ENCODE results near the gene GOT2. TPM values are rescaled to one million over a fixed set of nuclear protein-coding genes. Genes with fewer than 3 reads are reported as not detected.
"Not testable (repeated sequence)": the region's sequence is repeated elsewhere in the genome, so short reads cannot be mapped to it uniquely, and the experiment has no call there.

The GOT2 gene
- total RNA-seq, 2 donors from 2014 or later: 24.7 to 27.0 TPM

- no peak overlapping the region for H3K4me3 Mint-ChIP-seq
- H3K4me1 Mint-ChIP-seq: no peaks in the 10 kb centered on the region
- ATAC-seq: no peak
- H3K27ac Mint-ChIP-seq: no peak overlapping the region
- no peaks in the 10 kb centered on the region for H3K9me3 ChIP-seq (ENCODE audit: control insufficient read depth, low read length, poor library complexity, severe bottlenecking)
- peaks cover 13% of the 10 kb centered on the region for H3K27me3 Mint-ChIP-seq
- no peak for DNase-seq
- peaks cover 4% of the 10 kb centered on the region for H3K36me3 Mint-ChIP-seq (ENCODE audit: low read depth)
Measured at GRCh38 chr16:58692450-58692849, 41.7 kb downstream of the GOT2 start.

GRCh38 chr16:58686985-58687706 lies 47.0 kb downstream of the GOT2 start:
- H3K27ac Mint-ChIP-seq: peak overlapping the region; percentile 34
- H3K4me1 Mint-ChIP-seq: peaks cover 14% of the 10 kb centered on the region
- peaks cover 13% of the 10 kb centered on the region for H3K27me3 Mint-ChIP-seq
- DNase-seq; H3K36me3 Mint-ChIP-seq (ENCODE audit: low read depth); H3K9me3 ChIP-seq (ENCODE audit: control insufficient read depth, low read length, poor library complexity, severe bottlenecking); ATAC-seq; H3K4me3 Mint-ChIP-seq: not testable (repeated sequence)

- Mint-ChIP-seq H3K4me1 (peaks cover 19% of the 10 kb centered on the region), H3K27me3 (peaks cover 5% of the 10 kb centered on the region), H3K36me3 (ENCODE audit: low read depth) (peaks cover 5% of the 10 kb centered on the region), H3K27ac (peak overlapping the region; percentile 37), H3K4me3 (peak overlapping the region; percentile 93)
- no peak for DNase-seq
- no peak for ATAC-seq
- H3K9me3 ChIP-seq (ENCODE audit: control insufficient read depth, low read length, poor library complexity, severe bottlenecking): no peaks in the 10 kb centered on the region
Measured at GRCh38 chr16:58685084-58685449, 49.0 kb downstream of the GOT2 start.

- H3K36me3 Mint-ChIP-seq (ENCODE audit: low read depth): peaks cover 5% of the 10 kb centered on the region
- peaks cover 5% of the 10 kb centered on the region for H3K27me3 Mint-ChIP-seq
- H3K4me1 Mint-ChIP-seq: peaks cover 19% of the 10 kb centered on the region
- DNase-seq (peak; percentile 49 to 57 (median 51)), ATAC-seq (peak; percentile 95)
- H3K4me3 Mint-ChIP-seq: peak within 1 kb of the TSS; percentile 93
- no peaks in the 10 kb centered on the region for H3K9me3 ChIP-seq (ENCODE audit: control insufficient read depth, low read length, poor library complexity, severe bottlenecking)
- peak within 1 kb of the TSS; percentile 37 for H3K27ac Mint-ChIP-seq
Measured at GRCh38 chr16:58684354-58685083, 49.6 kb downstream of the GOT2 start, which contains the start of gene SLC38A7. Gene SLC38A7 (minus strand): TSS chr16:58684770. CDS start chr16:58680126, 4,644 bp downstream.

- Mint-ChIP-seq H3K27ac (peak overlapping the region; percentile 37), H3K4me1 (peaks cover 19% of the 10 kb centered on the region), H3K4me3 (peak overlapping the region; percentile 93), H3K27me3 (peaks cover 5% of the 10 kb centered on the region), H3K36me3 (ENCODE audit: low read depth) (peaks cover 5% of the 10 kb centered on the region)
- no peaks in the 10 kb centered on the region for H3K9me3 ChIP-seq (ENCODE audit: control insufficient read depth, low read length, poor library complexity, severe bottlenecking)
- no peak for ATAC-seq
- no peak for DNase-seq
Measured at GRCh38 chr16:58684001-58684353, 50.1 kb downstream of the GOT2 start.

GRCh38 chr16:58679763-58680162 lies 54.4 kb downstream of the GOT2 start:
- ATAC-seq: no peak
- Mint-ChIP-seq H3K4me1 (peaks cover 21% of the 10 kb centered on the region), H3K27ac (no peak overlapping the region), H3K4me3 (no peak overlapping the region), H3K27me3 (no peaks in the 10 kb centered on the region), H3K36me3 (ENCODE audit: low read depth) (peaks cover 5% of the 10 kb centered on the region)
- H3K9me3 ChIP-seq (ENCODE audit: control insufficient read depth, low read length, poor library complexity, severe bottlenecking): no peaks in the 10 kb centered on the region
- DNase-seq: no peak

GRCh38 chr16:58678716-58679115 lies 55.4 kb downstream of the GOT2 start:
- H3K4me1 Mint-ChIP-seq: peaks cover 15% of the 10 kb centered on the region
- ATAC-seq: no peak
- H3K9me3 ChIP-seq (ENCODE audit: control insufficient read depth, low read length, poor library complexity, severe bottlenecking): no peaks in the 10 kb centered on the region
- H3K36me3 Mint-ChIP-seq (ENCODE audit: low read depth): peaks cover 5% of the 10 kb centered on the region
- no peak for DNase-seq
- H3K27me3 Mint-ChIP-seq: no peaks in the 10 kb centered on the region
- H3K4me3 Mint-ChIP-seq: no peak overlapping the region
- H3K27ac Mint-ChIP-seq: no peak overlapping the region

- DNase-seq (no peak), ATAC-seq (no peak)
- Mint-ChIP-seq H3K36me3 (ENCODE audit: low read depth) (peaks cover 5% of the 10 kb centered on the region), H3K27me3 (no peaks in the 10 kb centered on the region), H3K27ac (no peak overlapping the region), H3K4me1 (peaks cover 10% of the 10 kb centered on the region), H3K4me3 (no peak overlapping the region)
- no peaks in the 10 kb centered on the region for H3K9me3 ChIP-seq (ENCODE audit: control insufficient read depth, low read length, poor library complexity, severe bottlenecking)
Measured at GRCh38 chr16:58678269-58678668, 55.8 kb downstream of the GOT2 start.

GRCh38 chr16:58670946-58671583 lies 63.1 kb downstream of the GOT2 start:
- Mint-ChIP-seq H3K4me1 (peaks cover 7% of the 10 kb centered on the region), H3K27me3 (no peaks in the 10 kb centered on the region), H3K4me3 (no peak overlapping the region), H3K27ac (peak overlapping the region; percentile 21), H3K36me3 (ENCODE audit: low read depth) (peaks cover 4% of the 10 kb centered on the region)
- ATAC-seq (no peak), DNase-seq (no peak)
- no peaks in the 10 kb centered on the region for H3K9me3 ChIP-seq (ENCODE audit: control insufficient read depth, low read length, poor library complexity, severe bottlenecking)

GRCh38 chr16:58670177-58670576 lies 63.9 kb downstream of the GOT2 start:
- H3K36me3 Mint-ChIP-seq (ENCODE audit: low read depth): peaks cover 4% of the 10 kb centered on the region
- H3K9me3 ChIP-seq (ENCODE audit: control insufficient read depth, low read length, poor library complexity, severe bottlenecking): no peaks in the 10 kb centered on the region
- ATAC-seq (no peak), DNase-seq (no peak)
- H3K27ac Mint-ChIP-seq: no peak overlapping the region
- H3K27me3 Mint-ChIP-seq: no peaks in the 10 kb centered on the region
- H3K4me1 Mint-ChIP-seq: peaks cover 7% of the 10 kb centered on the region
- no peak overlapping the region for H3K4me3 Mint-ChIP-seq

GRCh38 chr16:58665200-58665599 lies 68.9 kb downstream of the GOT2 start:
- no peaks in the 10 kb centered on the region for H3K9me3 ChIP-seq (ENCODE audit: control insufficient read depth, low read length, poor library complexity, severe bottlenecking)
- no peaks in the 10 kb centered on the region for H3K27me3 Mint-ChIP-seq
- ATAC-seq (no peak), DNase-seq (no peak)
- H3K4me1 Mint-ChIP-seq: peaks cover 3% of the 10 kb centered on the region
- H3K36me3 Mint-ChIP-seq (ENCODE audit: low read depth): no peaks in the 10 kb centered on the region
- peak overlapping the region; percentile 54 for H3K27ac Mint-ChIP-seq
- peak overlapping the region; percentile 28 for H3K4me3 Mint-ChIP-seq

- no peak overlapping the region for H3K4me3 Mint-ChIP-seq
- H3K36me3 Mint-ChIP-seq (ENCODE audit: low read depth): no peaks in the 10 kb centered on the region
- H3K4me1 Mint-ChIP-seq: peaks cover 2% of the 10 kb centered on the region
- H3K9me3 ChIP-seq (ENCODE audit: control insufficient read depth, low read length, poor library complexity, severe bottlenecking): no peaks in the 10 kb centered on the region
- H3K27me3 Mint-ChIP-seq: no peaks in the 10 kb centered on the region
- H3K27ac Mint-ChIP-seq: no peak overlapping the region
- DNase-seq: no peak
- ATAC-seq: peak; percentile 55
Measured at GRCh38 chr16:58661199-58661830, 72.8 kb downstream of the GOT2 start.

- H3K27me3 Mint-ChIP-seq; ATAC-seq; H3K9me3 ChIP-seq (ENCODE audit: control insufficient read depth, low read length, poor library complexity, severe bottlenecking); H3K36me3 Mint-ChIP-seq (ENCODE audit: low read depth); DNase-seq; H3K4me3 Mint-ChIP-seq; H3K27ac Mint-ChIP-seq; H3K4me1 Mint-ChIP-seq: not testable (repeated sequence)
Measured at GRCh38 chr16:58659911-58660310, 74.2 kb downstream of the GOT2 start.
